Measurements from ENCODE around the gene STARD10. TPM values are rescaled to one million over a fixed set of nuclear protein-coding genes. Genes with fewer than 3 reads are reported as not detected.

The STARD10 gene
- total and polyA plus RNA-seq, 11 donors: 35.2 to 237 (median 55.2) TPM

DNA sequence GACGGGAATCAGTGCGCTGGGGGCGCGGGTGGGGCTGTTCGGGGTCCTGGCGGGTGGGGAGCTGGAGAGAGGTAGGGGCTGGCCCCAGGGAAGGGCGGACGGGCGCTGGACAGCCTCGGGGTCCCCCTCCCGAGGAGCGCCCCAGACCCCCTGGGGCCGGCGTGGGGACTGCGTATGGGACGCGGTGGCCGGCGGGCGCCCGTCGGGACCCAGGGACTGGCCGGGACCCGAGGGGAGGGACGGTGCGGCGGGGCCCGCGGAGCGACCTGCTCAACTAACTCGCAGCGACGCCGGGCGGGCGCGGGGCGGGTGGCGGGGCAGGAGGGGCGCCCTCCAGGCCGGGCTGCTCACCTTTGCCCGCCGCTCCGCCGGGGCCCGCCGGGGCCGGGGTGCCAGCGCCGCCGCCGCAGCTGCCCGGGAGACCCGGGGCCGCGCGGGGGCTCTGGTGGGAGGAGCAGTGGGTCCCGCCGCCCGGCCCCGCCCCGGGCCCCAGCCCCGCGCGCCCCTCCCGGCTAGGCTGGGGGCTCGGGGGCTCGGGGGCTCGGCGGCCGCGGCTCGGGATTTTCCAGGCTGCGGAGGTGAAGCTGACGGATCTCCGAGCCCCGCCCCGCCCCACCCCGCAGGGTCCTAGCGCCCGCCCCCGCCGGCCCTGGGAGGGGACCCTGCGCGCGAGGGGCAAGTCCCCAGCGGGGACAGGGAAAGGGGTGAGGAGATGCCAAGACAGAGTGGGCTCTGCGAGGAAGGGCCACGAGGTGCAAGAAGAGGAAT is 12.3 kb downstream of the STARD10 start:
- TF ChIP-seq, protein P1, sequence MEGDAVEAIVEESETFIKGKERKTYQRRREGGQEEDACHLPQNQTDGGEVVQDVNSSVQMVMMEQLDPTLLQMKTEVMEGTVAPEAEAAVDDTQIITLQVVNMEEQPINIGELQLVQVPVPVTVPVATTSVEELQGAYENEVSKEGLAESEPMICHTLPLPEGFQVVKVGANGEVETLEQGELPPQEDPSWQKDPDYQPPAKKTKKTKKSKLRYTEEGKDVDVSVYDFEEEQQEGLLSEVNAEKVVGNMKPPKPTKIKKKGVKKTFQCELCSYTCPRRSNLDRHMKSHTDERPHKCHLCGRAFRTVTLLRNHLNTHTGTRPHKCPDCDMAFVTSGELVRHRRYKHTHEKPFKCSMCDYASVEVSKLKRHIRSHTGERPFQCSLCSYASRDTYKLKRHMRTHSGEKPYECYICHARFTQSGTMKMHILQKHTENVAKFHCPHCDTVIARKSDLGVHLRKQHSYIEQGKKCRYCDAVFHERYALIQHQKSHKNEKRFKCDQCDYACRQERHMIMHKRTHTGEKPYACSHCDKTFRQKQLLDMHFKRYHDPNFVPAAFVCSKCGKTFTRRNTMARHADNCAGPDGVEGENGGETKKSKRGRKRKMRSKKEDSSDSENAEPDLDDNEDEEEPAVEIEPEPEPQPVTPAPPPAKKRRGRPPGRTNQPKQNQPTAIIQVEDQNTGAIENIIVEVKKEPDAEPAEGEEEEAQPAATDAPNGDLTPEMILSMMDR (IDR thresholded peaks at IDR 0.05): no peak
- H3K4me1 ChIP-seq: peaks cover 0 to 40% (median 30%) of the 10 kb centered on the region in 12 donors
- no peaks in the 10 kb centered on the region for H3K27me3 ChIP-seq
- 0 to 7% (median 2%) methylated on average over 3 to 89 of the region's 89 CpGs for WGBS, 4 donors
- peak in 3 of 4 donors; percentile 23 to 45 (median 27) for ATAC-seq
- H3K27ac ChIP-seq: peak overlapping the region in 3 of 12 donors; percentile 23 to 67 (median 45)
- H3K4me3 ChIP-seq: peak overlapping the region; percentile 44 to 86 (median 65)
- DNase-seq: peak in 1 of 5 donors; percentile 52
- no peaks in the 10 kb centered on the region for H3K9me3 ChIP-seq
- intact Hi-C loops (cut with DNase I): loop anchor here in 1 of 10 donors (5.0 kb wide), 1 partner anchor 39 kb away; no protein-coding TSS in a partner anchor
- no peaks in the 10 kb centered on the region for H3K36me3 ChIP-seq

DNA sequence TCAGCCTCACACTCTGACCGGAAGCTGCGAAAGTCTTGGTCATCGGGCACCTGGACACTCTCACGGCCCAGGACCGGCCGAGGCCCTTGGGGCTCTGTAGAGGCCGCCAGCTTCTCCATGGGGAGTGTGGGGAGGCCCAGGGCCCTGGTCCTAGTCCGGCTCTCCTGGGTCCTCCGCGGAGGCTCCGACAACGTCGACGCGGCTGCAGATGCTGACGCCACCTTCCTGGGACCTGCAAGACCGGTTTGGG is 12.9 kb downstream of the STARD10 start:
- Histone ChIP-seq H3K27me3 (no peaks in the 10 kb centered on the region), H3K9me3 (no peaks in the 10 kb centered on the region), H3K27ac (peak overlapping the region in 3 of 12 donors; percentile 23 to 67 (median 45)), H3K4me1 (peaks cover 0 to 45% (median 31%) of the 10 kb centered on the region in 12 donors), H3K4me3 (peak overlapping the region; percentile 44 to 86 (median 65)), H3K36me3 (no peaks in the 10 kb centered on the region)
- WGBS, 4 donors: 30 to 37% (median 31%) methylated on average over 17 of the region's 17 CpGs; no CpG with 5 or more reads in 1 of the 4 donors
- DNase-seq: no peak
- TF ChIP-seq POLR2A (IDR thresholded peaks at IDR 0.05): no peak
- TF ChIP-seq, protein P1 (IDR thresholded peaks at IDR 0.05): no peak
- no peak for ATAC-seq
- intact Hi-C loops (cut with DNase I): loop anchor here in 1 of 10 donors (5.0 kb wide), 1 partner anchor 39 kb away; no protein-coding TSS in a partner anchor

DNA sequence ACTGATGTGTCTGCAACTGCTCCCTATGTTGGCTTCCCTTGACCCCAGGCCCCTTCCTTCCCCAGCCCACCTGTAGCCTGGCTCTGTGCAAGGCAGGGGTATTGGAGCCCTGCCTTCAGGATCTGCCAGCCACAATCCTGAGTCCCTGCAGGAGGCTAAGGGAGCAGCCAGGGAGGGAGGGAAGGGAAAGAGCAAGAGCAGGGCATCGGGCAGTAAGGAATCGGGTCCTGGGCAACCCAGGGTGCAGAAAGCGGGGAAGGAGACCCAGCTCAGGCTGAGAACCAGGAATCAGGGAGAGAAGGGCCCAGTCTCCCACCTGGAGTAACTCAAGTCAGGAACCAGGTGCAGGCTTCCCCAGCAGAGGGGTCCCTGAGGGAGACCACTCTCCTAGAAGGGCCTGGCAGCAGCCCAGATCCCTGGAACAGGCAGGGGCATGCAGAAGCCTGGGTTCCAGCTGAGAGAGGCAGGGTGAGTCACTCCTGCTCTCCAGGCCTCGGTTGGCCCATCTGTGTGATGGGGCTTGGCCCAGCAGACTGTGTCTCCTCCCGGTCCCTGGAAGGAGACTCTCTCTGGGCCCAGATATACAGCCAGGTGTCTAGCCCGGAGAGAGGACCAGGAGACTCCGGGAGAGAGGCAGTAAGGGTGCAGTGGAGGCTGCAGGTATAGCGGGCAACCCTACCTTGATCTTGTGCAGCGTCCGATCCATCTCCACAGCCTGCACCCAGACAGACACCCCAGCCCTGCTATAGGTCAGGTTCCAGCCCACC is 13.4 kb downstream of the STARD10 start:
- ATAC-seq (no peak), DNase-seq (peak in 1 of 5 donors; percentile 55)
- 86 to 97% (median 93%) methylated on average over 10 of the region's 10 CpGs for WGBS, 4 donors
- no peak for TF ChIP-seq POLR2A (IDR thresholded peaks at IDR 0.05)
- TF ChIP-seq, protein P1 (IDR thresholded peaks at IDR 0.05): no peak
- no peaks in the 10 kb centered on the region for H3K27me3 ChIP-seq
- peak overlapping the region; percentile 44 to 86 (median 65) for H3K4me3 ChIP-seq
- H3K27ac ChIP-seq: peak overlapping the region in 2 of 12 donors; percentile 45 to 67
- H3K36me3 ChIP-seq: no peaks in the 10 kb centered on the region
- no peaks in the 10 kb centered on the region for H3K9me3 ChIP-seq
- H3K4me1 ChIP-seq: peaks cover 0 to 47% (median 31%) of the 10 kb centered on the region in 12 donors
- intact Hi-C loops (cut with DNase I): loop anchor here in 1 of 10 donors (5.0 kb wide), 1 partner anchor 38 kb away; no protein-coding TSS in a partner anchor

All from heart left ventricle (tissue), 16 donors.